NB4 (cell line): ENCODE results near the gene DAPL1.

ENCODE experiments used
- DNase-seq: peaks from one replicate; pipeline ENCODE4 v3.0.0; 2010; ENCODE audit warnings: low read depth
- H3K4me3 ChIP-seq: one replicate; pipeline ENCODE4 v1.5.1; 2011; ENCODE audit warnings: mild to moderate bottlenecking, low read depth, low read length, moderate library complexity
- MAX ChIP-seq: IDR thresholded peaks from 2 replicates; pipeline ENCODE4 v1.6.1; 2011; ENCODE audit warnings: low read depth, low read length
- MYC ChIP-seq: IDR thresholded peaks from 2 replicates; pipeline ENCODE4 v1.6.1; 2011; ENCODE audit warnings: low read depth, low read length
- POLR2A ChIP-seq: IDR thresholded peaks from 2 replicates; pipeline ENCODE4 v1.6.1; 2011; ENCODE audit warnings: mild to moderate bottlenecking; ENCODE audit not compliant: insufficient read length; ENCODE audit errors: extremely low read depth
- TF ChIP-seq, protein P1 (sequence below): IDR thresholded peaks from one replicate; pipeline ENCODE4 v1.5.1; 2012; ENCODE audit warnings: low read depth, low read length

The DAPL1 gene

DNA sequence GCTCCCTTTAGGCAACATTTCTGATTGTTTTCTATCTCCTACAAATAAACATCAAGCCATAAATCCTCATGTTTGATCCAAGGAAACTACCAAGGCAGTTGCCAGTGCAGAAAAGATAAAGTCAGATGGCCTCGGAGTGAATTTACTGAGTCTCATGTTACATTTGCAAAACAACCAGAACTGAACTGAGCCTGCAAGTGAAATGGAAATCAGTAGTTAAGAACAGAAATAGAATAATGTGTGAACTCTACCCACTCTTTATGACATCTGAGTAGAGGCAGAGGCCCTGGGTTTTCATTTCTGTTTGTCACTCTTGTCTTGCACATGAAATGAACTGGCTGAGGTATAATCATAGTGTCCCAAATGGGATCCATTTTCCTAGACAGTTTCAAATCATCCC lies 20.4 kb upstream of the DAPL1 start:
- H3K4me3 ChIP-seq: no peak overlapping the region
- no peak for DNase-seq
- no peak for TF ChIP-seq POLR2A

- H3K4me3 ChIP-seq: no peak overlapping the region
- TF ChIP-seq POLR2A (no peak), MAX (no peak), MYC (no peak)
- TF ChIP-seq, protein P1, sequence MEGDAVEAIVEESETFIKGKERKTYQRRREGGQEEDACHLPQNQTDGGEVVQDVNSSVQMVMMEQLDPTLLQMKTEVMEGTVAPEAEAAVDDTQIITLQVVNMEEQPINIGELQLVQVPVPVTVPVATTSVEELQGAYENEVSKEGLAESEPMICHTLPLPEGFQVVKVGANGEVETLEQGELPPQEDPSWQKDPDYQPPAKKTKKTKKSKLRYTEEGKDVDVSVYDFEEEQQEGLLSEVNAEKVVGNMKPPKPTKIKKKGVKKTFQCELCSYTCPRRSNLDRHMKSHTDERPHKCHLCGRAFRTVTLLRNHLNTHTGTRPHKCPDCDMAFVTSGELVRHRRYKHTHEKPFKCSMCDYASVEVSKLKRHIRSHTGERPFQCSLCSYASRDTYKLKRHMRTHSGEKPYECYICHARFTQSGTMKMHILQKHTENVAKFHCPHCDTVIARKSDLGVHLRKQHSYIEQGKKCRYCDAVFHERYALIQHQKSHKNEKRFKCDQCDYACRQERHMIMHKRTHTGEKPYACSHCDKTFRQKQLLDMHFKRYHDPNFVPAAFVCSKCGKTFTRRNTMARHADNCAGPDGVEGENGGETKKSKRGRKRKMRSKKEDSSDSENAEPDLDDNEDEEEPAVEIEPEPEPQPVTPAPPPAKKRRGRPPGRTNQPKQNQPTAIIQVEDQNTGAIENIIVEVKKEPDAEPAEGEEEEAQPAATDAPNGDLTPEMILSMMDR: no peak
- no peak for DNase-seq
Measured at GRCh38 chr2:158775273-158776027, 19.7 kb upstream of the DAPL1 start.

GRCh38 chr2:158776231-158776630 lies 18.9 kb upstream of the DAPL1 start:
- DNase-seq: no peak
- H3K4me3 ChIP-seq: no peak overlapping the region
- TF ChIP-seq, protein P1: no peak
- TF ChIP-seq MYC (no peak), MAX (no peak), POLR2A (no peak)

DNA sequence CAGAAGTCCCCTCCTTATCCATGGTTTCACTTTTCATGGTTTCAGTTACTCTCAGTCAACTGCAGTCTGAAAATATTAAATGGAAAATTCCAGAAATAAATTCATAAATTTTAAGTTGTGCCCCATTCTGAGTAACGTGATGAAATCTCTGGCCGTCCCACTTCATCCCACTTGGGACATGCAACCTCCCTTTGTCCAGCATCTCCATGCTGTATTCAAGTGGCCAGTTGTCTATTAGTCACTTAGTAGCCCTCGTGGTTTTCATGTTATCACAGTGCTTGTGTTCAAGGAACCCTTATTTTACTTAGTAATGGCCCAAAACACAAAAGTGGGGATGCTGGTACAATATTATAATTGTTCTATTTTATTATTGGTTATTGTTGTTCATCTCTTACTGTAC lies 18.0 kb upstream of the DAPL1 start:
- DNase-seq: no peak
- TF ChIP-seq MYC (no peak), MAX (no peak), POLR2A (no peak)
- TF ChIP-seq, protein P1: no peak

DNA sequence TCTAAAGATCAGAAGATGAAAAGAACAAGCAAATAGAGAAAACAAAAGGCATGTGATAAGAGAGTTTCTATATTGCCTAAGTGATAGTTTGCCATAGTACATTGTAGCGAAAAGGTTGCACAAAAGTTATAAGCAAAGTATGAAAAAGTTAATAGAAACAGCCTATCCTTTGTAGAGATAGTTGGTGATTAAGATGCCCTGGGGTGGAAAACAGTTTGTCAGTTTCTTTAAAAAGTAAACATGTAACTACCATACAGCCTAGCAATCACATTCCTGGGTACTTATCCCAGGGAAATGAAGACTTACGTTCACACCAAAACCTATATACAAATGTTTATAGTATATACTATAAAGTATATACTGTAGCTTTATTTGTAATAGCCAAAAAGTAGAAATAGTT lies 16.9 kb upstream of the DAPL1 start:
- H3K4me3 ChIP-seq: no peak overlapping the region
- no peak for DNase-seq
- no peak for TF ChIP-seq MYC
- TF ChIP-seq, protein P1: no peak
- no peak for TF ChIP-seq MAX
- no peak for TF ChIP-seq POLR2A

More for the DNA sequence above, 18.0 kb upstream of the DAPL1 start:
- H3K4me3 ChIP-seq: no peak overlapping the region

DNA sequence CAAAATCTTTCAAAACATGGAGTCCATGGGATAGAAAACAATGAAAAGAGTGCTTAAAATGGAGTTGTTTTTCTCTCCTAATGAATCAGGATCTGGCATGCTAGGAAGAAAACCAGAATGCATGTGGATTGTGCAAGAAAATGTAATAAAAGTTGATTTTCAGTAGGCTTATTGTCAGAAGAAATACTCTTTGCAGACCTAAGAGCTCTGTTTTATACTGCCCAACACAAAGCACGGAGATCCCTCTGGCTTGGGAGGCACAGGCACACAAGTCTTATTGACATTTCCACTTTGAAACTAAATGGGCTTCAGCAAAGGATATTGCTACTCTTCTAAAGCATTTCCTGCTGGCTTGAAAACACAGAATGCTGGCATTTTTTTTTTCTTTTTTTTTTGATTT lies 15.5 kb upstream of the DAPL1 start:
- no peak overlapping the region for H3K4me3 ChIP-seq
- no peak for TF ChIP-seq POLR2A
- no peak for TF ChIP-seq MAX
- TF ChIP-seq, protein P1: no peak
- TF ChIP-seq MYC: no peak
- DNase-seq: no peak
